ENCODE measurements around the gene LRRC4C.
"Not testable (repeated sequence)": the region's sequence is repeated elsewhere in the genome, so short reads cannot be mapped to it uniquely, and the experiment has no call there.

Gene LRRC4C

GRCh38 chr11:41113160-41113559 lies 346.3 kb downstream of the LRRC4C start:
- DNase-seq = no peak

- no peak for DNase-seq
Observed at GRCh38 chr11:41110527-41110926, 348.9 kb downstream of the LRRC4C start.

DNA sequence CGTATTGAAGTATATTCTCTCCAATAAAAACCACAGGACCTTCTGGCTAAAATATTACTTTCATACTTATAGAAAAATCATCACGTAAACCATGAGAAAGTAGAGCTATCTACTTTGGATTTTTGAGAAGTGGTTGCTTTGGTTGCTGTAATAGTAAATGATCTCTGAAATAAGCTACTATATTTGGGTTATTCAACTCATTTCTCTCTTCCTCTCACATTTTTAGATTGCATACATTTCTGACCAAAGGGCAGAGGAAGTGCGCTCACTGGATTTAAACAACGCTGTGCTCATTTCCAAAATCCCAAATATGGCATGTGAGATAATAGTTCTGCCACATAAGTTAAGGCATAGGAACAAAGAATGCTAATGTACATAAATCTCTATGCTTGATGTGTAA lies 357.0 kb downstream of the LRRC4C start:
- no peak for DNase-seq

DNA sequence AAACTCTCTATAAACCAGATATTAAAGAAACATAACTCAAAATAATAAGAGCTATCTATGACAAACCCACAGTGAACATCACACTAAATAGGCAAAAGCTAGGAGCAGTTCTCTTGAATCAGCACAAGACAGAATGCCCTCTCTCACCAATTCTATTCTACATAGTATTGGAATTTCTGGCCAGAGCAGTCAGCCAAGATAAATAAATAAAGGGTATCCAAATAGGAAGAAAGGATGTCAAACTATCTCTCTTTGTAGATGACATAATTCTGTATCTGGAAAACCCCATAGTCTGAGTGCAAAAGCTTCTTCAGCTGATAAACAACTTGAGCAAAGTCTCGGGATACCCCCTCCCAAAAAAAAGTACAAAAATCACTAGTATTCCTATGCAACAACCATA lies 359.8 kb downstream of the LRRC4C start:
- no peak for DNase-seq

DNA sequence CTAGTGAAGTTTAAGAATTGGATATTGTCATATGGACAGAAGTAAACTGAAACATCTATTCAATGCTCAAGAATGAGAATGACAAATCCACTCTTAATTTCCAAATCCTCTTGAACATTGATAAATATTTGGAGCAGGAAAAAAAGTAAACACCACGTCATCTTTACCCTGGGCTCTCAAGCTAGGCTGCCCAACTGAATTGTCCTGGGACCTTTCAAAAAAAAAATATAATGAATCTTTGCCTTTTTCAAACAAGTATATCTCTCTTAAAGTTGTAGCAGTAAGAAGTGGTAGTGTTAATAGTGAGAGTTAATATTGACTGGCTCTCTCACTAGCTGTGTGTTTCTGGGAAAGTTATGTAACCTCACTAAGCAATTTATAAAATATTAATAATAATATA lies 374.3 kb downstream of the LRRC4C start:
- no peak for DNase-seq

DNA sequence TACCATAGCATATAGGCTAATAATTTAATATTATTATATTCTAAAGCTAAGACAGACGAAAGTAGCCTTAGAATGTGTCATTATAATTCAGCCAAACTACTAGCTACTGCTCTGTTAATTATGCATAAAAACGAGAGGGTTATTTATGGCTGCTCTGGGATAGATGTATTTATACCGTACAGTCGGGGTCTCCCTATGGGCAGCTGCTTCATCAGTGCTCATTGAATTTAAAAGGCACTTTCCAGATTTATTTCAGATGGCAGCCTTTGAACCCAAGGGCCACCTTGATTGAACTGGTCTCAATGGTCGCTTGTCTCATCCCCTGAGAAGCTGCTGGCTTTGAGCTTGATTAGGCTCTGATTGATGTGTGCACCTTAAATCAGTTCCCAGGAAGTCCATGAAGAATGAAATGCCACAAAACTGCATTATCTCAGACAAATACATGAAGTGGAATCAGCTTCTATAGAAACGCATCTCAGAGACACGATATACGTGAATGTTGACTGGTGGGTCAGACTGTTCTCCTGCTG lies 377.6 kb downstream of the LRRC4C start:
- no peak for DNase-seq

- no peak for DNase-seq
Observed at GRCh38 chr11:41074318-41074717, 385.1 kb downstream of the LRRC4C start.

DNA sequence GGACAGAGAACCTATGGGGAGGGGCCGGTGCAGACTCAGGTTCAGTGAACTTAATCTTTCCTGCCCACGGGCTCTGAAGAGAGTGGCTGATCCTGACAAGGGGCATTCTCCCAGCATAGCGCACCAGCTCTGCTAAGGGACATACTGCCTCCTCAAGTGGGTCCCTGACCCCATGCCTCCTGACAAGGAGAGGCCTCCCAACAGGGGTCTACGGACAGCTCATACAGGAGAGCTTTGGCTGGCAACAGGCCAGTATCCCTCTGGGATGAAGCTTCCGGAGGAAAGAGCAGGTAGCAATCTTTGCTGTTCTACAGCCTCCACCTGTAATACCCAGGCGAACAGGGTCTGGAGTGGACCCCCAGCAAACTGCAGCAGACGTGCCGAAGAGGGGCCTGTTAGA lies 394.0 kb downstream of the LRRC4C start:
- no peak for DNase-seq

GRCh38 chr11:41058138-41058537 lies 401.3 kb downstream of the LRRC4C start:
- DNase-seq = no peak

- no peak for DNase-seq
Observed at GRCh38 chr11:41056892-41057569, 402.4 kb downstream of the LRRC4C start.

- no peak for DNase-seq
Observed at GRCh38 chr11:41053894-41054293, 405.6 kb downstream of the LRRC4C start.

GRCh38 chr11:41051919-41052635 lies 407.4 kb downstream of the LRRC4C start:
- DNase-seq = no peak

GRCh38 chr11:41050791-41051190 lies 408.7 kb downstream of the LRRC4C start:
- DNase-seq = no peak

GRCh38 chr11:41047229-41047628 lies 412.2 kb downstream of the LRRC4C start:
- no peak for DNase-seq

DNA sequence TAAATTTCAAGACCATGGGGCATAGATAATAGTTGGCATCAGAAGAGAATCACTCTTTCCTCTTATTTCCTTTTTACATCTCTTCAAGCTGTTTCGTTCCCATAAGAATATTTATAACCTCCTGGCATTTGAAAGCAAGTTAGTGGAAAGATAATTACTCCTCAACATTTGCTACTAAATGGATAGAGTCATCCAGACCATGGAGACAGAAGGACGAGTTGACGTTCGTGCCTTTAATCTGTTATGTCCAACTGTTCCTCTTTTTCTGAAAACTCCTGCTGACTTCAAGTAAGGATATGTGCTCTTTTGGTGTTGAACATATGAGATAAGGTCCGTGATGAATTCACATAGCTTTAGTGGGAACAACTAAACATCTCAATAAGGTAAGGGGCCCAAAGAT lies 414.2 kb downstream of the LRRC4C start:
- no peak for DNase-seq

- no peak for DNase-seq
Observed at GRCh38 chr11:41044747-41045146, 414.7 kb downstream of the LRRC4C start.

DNA sequence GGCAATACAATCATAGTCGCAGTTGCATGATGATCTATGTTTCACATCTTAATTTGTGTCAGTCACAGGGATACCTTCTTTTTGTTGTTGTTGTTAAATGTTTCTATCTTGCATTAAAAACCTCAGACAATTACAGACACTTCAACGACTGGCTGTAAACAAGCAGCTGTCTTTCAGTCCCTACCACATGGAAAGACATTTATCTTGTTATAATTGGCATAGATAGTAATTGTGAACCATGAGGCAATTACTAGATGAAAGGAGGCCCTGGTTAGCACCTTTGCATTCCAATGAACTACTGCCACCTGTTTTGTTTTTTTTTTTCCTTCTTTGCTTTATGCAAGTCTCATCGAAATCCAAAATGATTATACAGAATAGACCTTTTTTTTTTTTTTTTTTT lies 416.8 kb downstream of the LRRC4C start:
- no peak for DNase-seq

DNA sequence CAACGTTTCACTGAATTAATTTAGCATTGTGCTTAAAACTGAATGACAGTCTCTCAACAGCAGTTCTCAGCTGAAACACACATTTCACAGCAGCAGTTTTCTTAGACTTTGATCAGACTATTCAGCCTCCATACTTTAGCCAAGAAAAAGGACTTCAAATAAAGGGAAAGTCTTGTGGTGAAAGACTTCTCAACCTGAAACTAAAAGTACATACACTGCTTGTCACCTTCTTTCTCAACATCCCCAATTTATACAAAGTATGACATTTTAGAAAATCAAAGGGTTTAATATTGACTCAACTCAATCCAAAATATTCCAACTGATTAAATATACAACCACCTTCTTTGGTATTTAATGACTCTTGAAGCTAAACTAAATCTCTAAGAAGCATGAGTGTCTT lies 419.0 kb downstream of the LRRC4C start:
- DNase-seq = no peak

DNA sequence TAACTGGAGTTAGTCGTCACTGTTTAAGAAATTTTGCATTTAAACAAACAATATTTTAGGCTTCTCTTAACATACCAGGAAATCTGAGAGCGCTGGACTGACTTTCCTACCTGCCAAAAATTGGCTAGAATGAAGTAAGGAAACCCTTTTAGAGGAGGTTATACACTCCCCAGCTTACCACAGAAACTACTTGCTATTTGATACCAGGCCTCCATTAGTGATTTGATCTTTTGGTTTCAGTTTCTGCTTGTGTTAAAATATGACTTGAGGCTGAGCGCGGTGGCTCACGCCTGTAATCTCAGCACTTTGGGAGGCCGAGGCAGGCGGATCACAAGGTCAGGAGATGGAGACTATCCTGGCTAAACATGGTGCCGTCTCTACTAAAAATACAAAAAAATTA lies 419.9 kb downstream of the LRRC4C start:
- DNase-seq = no peak

- no peak for DNase-seq
Observed at GRCh38 chr11:41031551-41032060, 427.8 kb downstream of the LRRC4C start.

DNA sequence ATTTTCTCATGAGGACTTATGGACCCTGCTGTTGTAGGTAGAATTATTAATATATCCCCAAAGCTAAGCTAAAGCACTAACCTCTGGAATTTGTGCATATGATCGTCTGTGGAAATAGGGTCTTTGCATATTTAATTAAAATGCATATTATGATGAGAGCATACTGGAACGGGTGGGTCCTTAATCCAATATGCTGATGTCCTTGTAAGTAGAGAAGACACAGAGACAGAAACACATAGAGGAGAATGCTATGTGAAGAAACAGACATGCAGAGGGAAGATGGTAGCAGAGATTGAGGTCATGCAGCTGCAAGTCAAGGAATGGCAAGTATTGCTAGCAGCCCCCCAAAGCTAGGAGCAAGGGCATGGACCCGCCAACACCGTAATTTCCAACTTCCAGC lies 439.2 kb downstream of the LRRC4C start:
- DNase-seq = no peak

DNA sequence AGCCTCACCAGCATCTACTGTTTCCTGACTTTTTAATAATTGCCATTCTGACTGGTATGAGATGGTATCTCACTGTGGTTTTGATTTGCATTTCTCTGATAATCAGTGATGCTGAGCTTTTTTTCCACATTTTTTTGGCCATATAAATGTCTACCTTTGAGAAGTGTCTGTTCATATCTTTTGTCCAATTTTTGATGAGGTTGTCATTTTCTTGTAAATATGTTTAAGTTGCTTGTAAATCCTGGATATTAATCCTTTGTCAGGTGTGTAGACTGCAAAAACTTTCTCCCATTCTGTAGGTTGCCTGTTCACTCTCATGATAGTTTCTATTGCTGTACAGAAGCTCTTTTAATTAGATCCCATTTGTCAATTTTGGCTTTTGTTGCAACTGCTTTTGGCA lies 439.8 kb downstream of the LRRC4C start:
- DNase-seq = not testable (repeated sequence)

DNA sequence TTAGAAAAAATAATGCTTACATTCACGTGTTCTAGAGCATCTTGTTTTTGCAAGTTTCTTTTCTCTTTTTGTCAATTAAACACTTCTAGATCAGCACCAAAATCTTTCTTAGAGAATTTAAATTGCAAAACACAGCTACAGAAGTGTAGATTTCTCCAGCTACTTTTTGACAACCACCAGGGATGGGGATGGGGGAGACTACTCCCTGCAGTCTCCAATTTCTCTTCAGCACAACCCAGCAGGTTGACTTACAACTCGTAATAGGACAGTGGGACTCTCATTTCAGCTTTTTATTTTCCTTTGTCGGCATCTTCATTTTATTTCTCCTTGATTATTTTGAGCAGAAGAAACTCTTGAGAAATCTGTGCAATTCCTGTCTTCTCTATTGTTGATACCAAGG lies 441.2 kb downstream of the LRRC4C start:
- no peak for DNase-seq

DNA sequence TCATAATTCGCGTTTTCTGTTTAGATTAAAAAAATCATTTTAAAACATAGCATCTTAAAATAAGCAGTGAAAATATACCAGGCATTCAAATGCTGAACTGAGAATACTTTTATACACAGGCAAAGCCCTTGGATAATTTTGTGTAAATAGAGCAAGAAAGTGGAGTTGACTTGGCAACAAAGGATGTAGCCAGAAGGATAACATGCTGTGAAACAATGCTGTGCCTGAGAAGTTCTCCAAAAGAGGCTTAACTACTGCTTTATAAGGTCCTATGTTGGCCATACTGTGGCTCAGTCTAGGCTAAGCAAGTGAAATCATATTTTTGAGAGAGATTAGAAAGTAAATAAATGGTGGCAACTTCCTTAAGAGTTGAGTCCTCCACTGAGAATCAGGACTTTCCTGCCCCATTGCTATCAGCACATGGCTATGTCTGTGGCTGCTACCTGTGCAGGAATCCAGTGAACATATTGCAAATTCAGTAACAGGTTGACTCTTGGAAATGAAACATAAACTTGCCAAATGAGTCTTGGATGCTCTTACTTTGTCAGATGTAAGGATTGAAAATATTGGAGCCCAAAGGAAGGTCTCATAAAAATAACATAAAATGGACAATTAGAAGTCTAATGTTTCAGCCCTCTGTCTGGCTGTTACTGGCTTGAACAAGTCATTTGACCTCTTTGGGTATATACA lies 448.9 kb downstream of the LRRC4C start:
- DNase-seq = no peak
